ENCODE measurements around the gene NTRK2.

Gene NTRK2

GRCh38 chr9:84966876-84967830, 297.6 kb downstream of the NTRK2 start:
- no peak for TF ChIP-seq TCF12 (IDR thresholded peaks at IDR 0.05; ENCODE audit: low read depth)
- no peak for TF ChIP-seq NFIC (IDR thresholded peaks at IDR 0.05)
- no peak for TF ChIP-seq FOXM1 (IDR thresholded peaks at IDR 0.05; ENCODE audit: borderline replicate concordance, low read depth)
- no peak for TF ChIP-seq CEBPB (IDR thresholded peaks at IDR 0.05)
- no peak for TF ChIP-seq MAX (IDR thresholded peaks at IDR 0.05)
- no peak for TF ChIP-seq TEAD4 (IDR thresholded peaks at IDR 0.05)
- TF ChIP-seq ZBTB7A (IDR thresholded peaks at IDR 0.05; ENCODE audit: low read depth): no peak
- no peak for TF ChIP-seq EGR1 (IDR thresholded peaks at IDR 0.05)
- TF ChIP-seq REST (IDR thresholded peaks at IDR 0.05; ENCODE audit: low read depth): no peak
- no peak for TF ChIP-seq YY1 (IDR thresholded peaks at IDR 0.05; ENCODE audit: low read depth)
- TF ChIP-seq TAF1 (IDR thresholded peaks at IDR 0.05; ENCODE audit: low read depth): no peak
- no peak for TF ChIP-seq EP300 (IDR thresholded peaks at IDR 0.05; ENCODE audit: borderline replicate concordance)
- TF ChIP-seq CREB1 (IDR thresholded peaks at IDR 0.05; ENCODE audit: low read depth): no peak

GRCh38 chr9:84969084-84969483, 299.6 kb downstream of the NTRK2 start:
- TF ChIP-seq NFIC (IDR thresholded peaks at IDR 0.05): no peak
- TF ChIP-seq TEAD4 (IDR thresholded peaks at IDR 0.05): no peak
- no peak for TF ChIP-seq EGR1 (IDR thresholded peaks at IDR 0.05)
- TF ChIP-seq FOXM1 (IDR thresholded peaks at IDR 0.05; ENCODE audit: borderline replicate concordance, low read depth): no peak
- TF ChIP-seq TAF1 (IDR thresholded peaks at IDR 0.05; ENCODE audit: low read depth): no peak
- no peak for TF ChIP-seq REST (IDR thresholded peaks at IDR 0.05; ENCODE audit: low read depth)
- no peak for TF ChIP-seq YY1 (IDR thresholded peaks at IDR 0.05; ENCODE audit: low read depth)
- no peak for TF ChIP-seq ZBTB7A (IDR thresholded peaks at IDR 0.05; ENCODE audit: low read depth)
- no peak for TF ChIP-seq CREB1 (IDR thresholded peaks at IDR 0.05; ENCODE audit: low read depth)
- TF ChIP-seq USF1 (IDR thresholded peaks at IDR 0.05): no peak

GRCh38 chr9:84969736-84970135, 300.2 kb downstream of the NTRK2 start:
- no peak for TF ChIP-seq TCF12 (IDR thresholded peaks at IDR 0.05; ENCODE audit: low read depth)
- TF ChIP-seq CREB1 (IDR thresholded peaks at IDR 0.05; ENCODE audit: low read depth): no peak
- no peak for TF ChIP-seq FOXM1 (IDR thresholded peaks at IDR 0.05; ENCODE audit: borderline replicate concordance, low read depth)
- no peak for TF ChIP-seq TAF1 (IDR thresholded peaks at IDR 0.05; ENCODE audit: low read depth)

GRCh38 chr9:84970432-84970831, 300.9 kb downstream of the NTRK2 start:
- TF ChIP-seq EGR1 (IDR thresholded peaks at IDR 0.05): no peak
- no peak for TF ChIP-seq EP300 (IDR thresholded peaks at IDR 0.05; ENCODE audit: borderline replicate concordance)
- TF ChIP-seq USF1 (IDR thresholded peaks at IDR 0.05): no peak
- TF ChIP-seq FOXM1 (IDR thresholded peaks at IDR 0.05; ENCODE audit: borderline replicate concordance, low read depth): no peak
- no peak for TF ChIP-seq NFIC (IDR thresholded peaks at IDR 0.05)

- no peak for TF ChIP-seq EP300 (IDR thresholded peaks at IDR 0.05; ENCODE audit: borderline replicate concordance)
- TF ChIP-seq TEAD4 (IDR thresholded peaks at IDR 0.05): no peak
- TF ChIP-seq RAD21 (IDR thresholded peaks at IDR 0.05; ENCODE audit: low read depth): no peak
- no peak for TF ChIP-seq CREB1 (IDR thresholded peaks at IDR 0.05; ENCODE audit: low read depth)
- no peak for TF ChIP-seq CEBPB (IDR thresholded peaks at IDR 0.05)
- no peak for TF ChIP-seq NFIC (IDR thresholded peaks at IDR 0.05)
Measured at GRCh38 chr9:84971571-84971970, 302.0 kb downstream of the NTRK2 start.

GRCh38 chr9:84974258-84974657, 304.7 kb downstream of the NTRK2 start:
- TF ChIP-seq ZBTB7A (IDR thresholded peaks at IDR 0.05; ENCODE audit: low read depth): no peak
- no peak for TF ChIP-seq EGR1 (IDR thresholded peaks at IDR 0.05)
- TF ChIP-seq REST (IDR thresholded peaks at IDR 0.05; ENCODE audit: low read depth): no peak
- no peak for TF ChIP-seq MAX (IDR thresholded peaks at IDR 0.05)
- TF ChIP-seq TAF1 (IDR thresholded peaks at IDR 0.05; ENCODE audit: low read depth): no peak
- TF ChIP-seq EP300 (IDR thresholded peaks at IDR 0.05; ENCODE audit: borderline replicate concordance): no peak
- TF ChIP-seq USF1 (IDR thresholded peaks at IDR 0.05): no peak
- TF ChIP-seq TEAD4 (IDR thresholded peaks at IDR 0.05): no peak
- no peak for TF ChIP-seq CREB1 (IDR thresholded peaks at IDR 0.05; ENCODE audit: low read depth)
- TF ChIP-seq CEBPB (IDR thresholded peaks at IDR 0.05): no peak
- TF ChIP-seq YY1 (IDR thresholded peaks at IDR 0.05; ENCODE audit: low read depth): no peak
- no peak for TF ChIP-seq NFIC (IDR thresholded peaks at IDR 0.05)
- TF ChIP-seq FOXM1 (IDR thresholded peaks at IDR 0.05; ENCODE audit: borderline replicate concordance, low read depth): no peak
- no peak for TF ChIP-seq RAD21 (IDR thresholded peaks at IDR 0.05; ENCODE audit: low read depth)
- no peak for TF ChIP-seq TCF12 (IDR thresholded peaks at IDR 0.05; ENCODE audit: low read depth)

Data from Ishikawa (cell line).